Esophagus muscularis mucosa (tissue), 4 donors: ENCODE results near the gene IRS1.
A peak's percentile ranks its signal among the peaks of the same experiment; 100 is the strongest.

Source experiments
- CTCF ChIP-seq, 3 experiments: fragments of 200-600 bp in 2 of 3; fragments of 450-650 bp in 1 of 3; sonication (generic) in 2 of 3; IDR thresholded peaks; one replicate each; pipeline ENCODE4 v1.5.1; 2017 to 2019; ENCODE audit warnings: antibody characterized with exemption in 3 of 3, mild to moderate bottlenecking in 2 of 3, moderate library complexity in 1 of 3
- EP300 ChIP-seq: sonication (generic); formaldehyde crosslinking; IDR thresholded peaks from one replicate; pipeline ENCODE4 v1.6.1; 2017; ENCODE audit warnings: antibody characterized with exemption
- POLR2A ChIP-seq: fragments of 450-650 bp; IDR thresholded peaks from one replicate; pipeline ENCODE4 v1.6.1; 2017; ENCODE audit warnings: antibody characterized with exemption, moderate library complexity, mild to moderate bottlenecking, low read depth
- POLR2AphosphoS5 ChIP-seq, 2 donors: sonication (generic); formaldehyde crosslinking; IDR thresholded peaks; one replicate each; pipeline ENCODE4 v1.6.1; 2017; ENCODE audit warnings: antibody characterized with exemption in 2 of 2

DNA sequence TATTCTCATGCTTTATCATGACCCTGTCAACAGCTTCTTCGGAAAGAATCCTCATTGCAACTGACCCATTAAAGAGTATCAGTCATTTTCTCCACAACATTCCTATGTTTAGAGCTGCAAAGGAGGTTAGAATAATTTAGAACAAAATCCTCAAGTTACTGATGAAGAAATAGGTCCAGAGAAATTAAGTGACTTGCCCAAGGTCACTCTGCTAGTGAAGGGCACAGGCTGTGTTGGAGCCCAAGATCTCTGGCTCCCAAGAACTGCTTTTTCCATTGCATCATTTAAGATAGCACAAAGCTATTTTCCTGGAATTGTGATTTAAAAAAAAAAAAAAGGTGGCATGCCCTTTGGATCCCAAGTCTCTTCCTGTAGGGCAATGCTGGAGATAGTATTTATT lies 9.6 kb downstream of the IRS1 start:
- no peak for TF ChIP-seq CTCF (IDR thresholded peaks at IDR 0.05)
- TF ChIP-seq POLR2A, result no peak
- no peak for TF ChIP-seq EP300
- peak in 1 of 2 donors; percentile 5 for TF ChIP-seq POLR2AphosphoS5 (IDR thresholded peaks at IDR 0.05)
